Measurements from ENCODE around the gene PARVG.

- no peak for TF ChIP-seq CTCF (IDR thresholded peaks at IDR 0.05 in 4 of 5, conservative IDR thresholded peaks at IDR 0.05 in 1 of 5)
- TF ChIP-seq POLR2A (IDR thresholded peaks at IDR 0.05), result no peak
These were observed 26.0 kb downstream of the PARVG start for GRCh38 chr22:44206696-44207095.

Measured in gastrocnemius medialis (tissue), 4 donors.